ENCODE measurements around the gene UVSSA.
"Not testable (repeated sequence)": the region's sequence is repeated elsewhere in the genome, so short reads cannot be mapped to it uniquely, and the experiment has no call there.

UVSSA gene

GRCh38 chr4:1368421-1369090, 21.5 kb downstream of the UVSSA start:
- Mint-ChIP-seq H3K36me3 (peaks cover 9% of the 10 kb centered on the region), H3K4me1 (ENCODE audit: low read depth) (no peaks in the 10 kb centered on the region), H3K27ac (no peak overlapping the region), H3K4me3 (no peak overlapping the region), H3K27me3 (no peaks in the 10 kb centered on the region), H3K9me3 (ENCODE audit: low read depth) (no peaks in the 10 kb centered on the region)

GRCh38 chr4:1369091-1369450, 22.1 kb downstream of the UVSSA start:
- peaks cover 9% of the 10 kb centered on the region for H3K36me3 Mint-ChIP-seq
- no peaks in the 10 kb centered on the region for H3K9me3 Mint-ChIP-seq (ENCODE audit: low read depth)
- no peak overlapping the region for H3K27ac Mint-ChIP-seq
- no peaks in the 10 kb centered on the region for H3K27me3 Mint-ChIP-seq
- H3K4me3 Mint-ChIP-seq: no peak overlapping the region
- no peaks in the 10 kb centered on the region for H3K4me1 Mint-ChIP-seq (ENCODE audit: low read depth)

GRCh38 chr4:1369479-1370079, 22.6 kb downstream of the UVSSA start:
- Mint-ChIP-seq H3K27me3 (no peaks in the 10 kb centered on the region), H3K9me3 (ENCODE audit: low read depth) (no peaks in the 10 kb centered on the region), H3K36me3 (peaks cover 9% of the 10 kb centered on the region), H3K4me3 (no peak overlapping the region), H3K27ac (no peak overlapping the region), H3K4me1 (ENCODE audit: low read depth) (no peaks in the 10 kb centered on the region)

GRCh38 chr4:1370321-1371124, 23.5 kb downstream of the UVSSA start:
- Mint-ChIP-seq H3K27me3 (no peaks in the 10 kb centered on the region), H3K27ac (no peak overlapping the region), H3K4me3 (no peak overlapping the region), H3K36me3 (peaks cover 9% of the 10 kb centered on the region), H3K4me1 (ENCODE audit: low read depth) (no peaks in the 10 kb centered on the region), H3K9me3 (ENCODE audit: low read depth) (no peaks in the 10 kb centered on the region)

- no peaks in the 10 kb centered on the region for H3K4me1 Mint-ChIP-seq (ENCODE audit: low read depth)
- no peak overlapping the region for H3K27ac Mint-ChIP-seq
- H3K27me3 Mint-ChIP-seq: no peaks in the 10 kb centered on the region
- H3K36me3 Mint-ChIP-seq: peaks cover 9% of the 10 kb centered on the region
- H3K9me3 Mint-ChIP-seq (ENCODE audit: low read depth): no peaks in the 10 kb centered on the region
- H3K4me3 Mint-ChIP-seq: no peak overlapping the region
Measured at GRCh38 chr4:1371176-1372165, 24.5 kb downstream of the UVSSA start.

DNA sequence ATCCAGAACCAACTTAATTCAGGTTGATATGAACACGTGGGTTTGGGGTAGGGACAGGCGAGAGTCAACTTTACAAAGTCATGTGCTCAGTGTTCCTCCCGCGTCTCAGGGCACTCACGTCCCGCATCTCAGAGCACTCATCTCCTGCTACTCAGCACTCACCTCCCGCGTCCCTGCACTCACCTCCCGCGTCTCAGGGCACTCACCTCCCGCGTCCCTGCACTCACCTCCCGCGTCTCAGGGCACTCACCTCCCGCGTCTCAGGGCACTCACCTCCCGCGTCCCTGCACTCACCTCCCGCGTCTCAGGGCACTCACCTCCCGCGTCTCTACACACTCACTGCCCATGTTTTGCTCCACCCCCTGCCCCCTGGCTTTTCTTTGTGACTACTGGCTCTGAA, 25.6 kb downstream of the UVSSA start:
- H3K9me3 Mint-ChIP-seq (ENCODE audit: low read depth); H3K4me3 Mint-ChIP-seq; H3K27ac Mint-ChIP-seq; H3K36me3 Mint-ChIP-seq; H3K4me1 Mint-ChIP-seq (ENCODE audit: low read depth); H3K27me3 Mint-ChIP-seq: not testable (repeated sequence)

- no peaks in the 10 kb centered on the region for H3K27me3 Mint-ChIP-seq
- no peaks in the 10 kb centered on the region for H3K4me1 Mint-ChIP-seq (ENCODE audit: low read depth)
- no peak overlapping the region for H3K4me3 Mint-ChIP-seq
- peaks cover 9% of the 10 kb centered on the region for H3K36me3 Mint-ChIP-seq
- no peak overlapping the region for H3K27ac Mint-ChIP-seq
- no peaks in the 10 kb centered on the region for H3K9me3 Mint-ChIP-seq (ENCODE audit: low read depth)
Measured at GRCh38 chr4:1373892-1374705, 27.1 kb downstream of the UVSSA start.

GRCh38 chr4:1374706-1375045, 27.7 kb downstream of the UVSSA start:
- H3K27me3 Mint-ChIP-seq: no peaks in the 10 kb centered on the region
- H3K4me3 Mint-ChIP-seq: no peak overlapping the region
- H3K27ac Mint-ChIP-seq: no peak overlapping the region
- peaks cover 9% of the 10 kb centered on the region for H3K36me3 Mint-ChIP-seq
- no peaks in the 10 kb centered on the region for H3K4me1 Mint-ChIP-seq (ENCODE audit: low read depth)
- H3K9me3 Mint-ChIP-seq (ENCODE audit: low read depth): no peaks in the 10 kb centered on the region

DNA sequence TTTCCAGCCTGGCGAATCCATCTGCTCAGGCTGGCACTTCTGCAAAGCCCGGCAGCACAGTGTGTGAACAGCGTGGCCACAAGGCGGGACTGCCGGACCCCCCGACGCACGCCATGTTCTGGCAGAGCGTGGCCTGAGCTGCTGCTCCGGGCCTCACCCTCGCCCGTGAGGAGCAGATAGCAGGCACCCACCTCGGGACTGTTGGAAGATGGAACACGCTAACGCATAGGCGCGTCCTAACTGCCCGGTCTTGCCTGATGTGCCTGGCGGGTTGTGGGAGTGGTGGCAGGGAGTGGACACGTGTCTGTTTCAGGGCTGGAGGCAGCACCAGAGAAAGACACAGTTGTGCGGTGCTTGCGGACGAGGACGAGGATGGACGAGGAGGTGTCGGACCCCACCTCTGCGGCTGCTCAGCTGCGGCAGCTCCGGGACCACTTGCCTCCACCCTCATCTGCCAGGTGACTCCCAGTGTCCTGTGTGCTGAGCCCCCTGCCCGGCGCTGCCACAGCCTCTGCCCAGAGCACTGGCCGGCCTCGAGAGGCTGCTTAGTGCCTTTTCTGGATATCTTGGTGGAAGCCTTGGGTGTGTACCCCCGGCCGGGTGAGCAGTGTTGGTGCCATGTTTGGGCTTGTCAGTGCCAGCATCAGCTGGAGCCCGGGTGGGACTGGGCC, 28.2 kb downstream of the UVSSA start:
- no peak overlapping the region for H3K4me3 Mint-ChIP-seq
- no peak overlapping the region for H3K27ac Mint-ChIP-seq
- H3K9me3 Mint-ChIP-seq (ENCODE audit: low read depth): no peaks in the 10 kb centered on the region
- H3K4me1 Mint-ChIP-seq (ENCODE audit: low read depth): no peaks in the 10 kb centered on the region
- H3K27me3 Mint-ChIP-seq: no peaks in the 10 kb centered on the region
- peaks cover 9% of the 10 kb centered on the region for H3K36me3 Mint-ChIP-seq

DNA sequence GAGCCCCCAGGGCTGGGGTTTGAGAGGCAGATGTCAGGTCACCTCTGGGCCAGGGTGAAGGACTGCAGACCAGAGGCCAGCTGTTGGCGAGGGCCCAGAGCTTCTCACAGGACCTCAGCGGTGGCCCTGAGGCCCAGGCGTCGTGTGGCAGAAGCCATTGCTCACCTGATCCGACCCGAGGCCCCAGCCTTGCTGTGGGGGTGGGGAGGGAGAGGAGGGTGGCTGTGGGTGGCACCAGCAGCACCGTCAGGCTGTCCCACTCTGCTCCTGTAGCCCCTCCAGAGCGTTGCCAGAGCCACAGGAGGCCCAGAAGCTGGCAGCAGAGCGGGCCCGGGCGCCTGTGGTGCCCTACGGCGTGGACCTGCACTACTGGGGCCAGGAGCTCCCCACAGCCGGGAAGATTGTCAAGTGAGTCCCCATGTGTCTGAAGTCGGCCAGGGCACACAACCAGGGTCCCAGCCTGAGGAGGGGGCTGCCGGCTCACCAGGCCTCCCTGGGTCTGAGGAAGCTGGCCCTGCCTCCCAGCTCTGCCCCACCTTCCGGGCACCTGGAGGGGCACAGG, 28.8 kb downstream of the UVSSA start:
- H3K27me3 Mint-ChIP-seq: no peaks in the 10 kb centered on the region
- H3K4me3 Mint-ChIP-seq: no peak overlapping the region
- peaks cover 8% of the 10 kb centered on the region for H3K36me3 Mint-ChIP-seq
- no peak overlapping the region for H3K27ac Mint-ChIP-seq
- H3K9me3 Mint-ChIP-seq (ENCODE audit: low read depth): no peaks in the 10 kb centered on the region
- H3K4me1 Mint-ChIP-seq (ENCODE audit: low read depth): no peaks in the 10 kb centered on the region

DNA sequence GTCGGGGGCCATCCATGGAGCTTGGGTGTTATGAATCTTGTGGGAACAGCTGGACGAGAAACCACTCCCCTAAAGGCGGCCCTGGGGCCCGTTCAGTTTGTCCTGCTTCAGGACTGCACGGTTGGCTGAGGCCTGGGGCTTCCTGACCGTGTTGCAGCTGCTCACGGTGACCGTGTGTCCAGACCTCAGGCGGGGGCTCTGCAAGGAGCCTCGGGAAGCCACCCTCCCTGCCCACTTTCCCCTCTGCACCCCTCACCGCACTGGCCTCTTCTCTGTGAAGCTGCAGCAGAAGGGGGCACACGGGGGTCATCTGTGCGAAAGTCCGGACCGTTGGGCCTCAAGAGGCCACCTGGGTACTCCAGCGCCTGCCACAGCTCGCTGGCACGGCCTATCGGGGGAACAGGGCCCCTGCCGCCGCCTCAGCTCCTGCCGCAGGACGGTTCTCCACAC, 29.4 kb downstream of the UVSSA start:
- no peaks in the 10 kb centered on the region for H3K4me1 Mint-ChIP-seq (ENCODE audit: low read depth)
- no peak overlapping the region for H3K4me3 Mint-ChIP-seq
- no peaks in the 10 kb centered on the region for H3K9me3 Mint-ChIP-seq (ENCODE audit: low read depth)
- H3K27ac Mint-ChIP-seq: no peak overlapping the region
- H3K36me3 Mint-ChIP-seq: peaks cover 7% of the 10 kb centered on the region
- no peaks in the 10 kb centered on the region for H3K27me3 Mint-ChIP-seq

DNA sequence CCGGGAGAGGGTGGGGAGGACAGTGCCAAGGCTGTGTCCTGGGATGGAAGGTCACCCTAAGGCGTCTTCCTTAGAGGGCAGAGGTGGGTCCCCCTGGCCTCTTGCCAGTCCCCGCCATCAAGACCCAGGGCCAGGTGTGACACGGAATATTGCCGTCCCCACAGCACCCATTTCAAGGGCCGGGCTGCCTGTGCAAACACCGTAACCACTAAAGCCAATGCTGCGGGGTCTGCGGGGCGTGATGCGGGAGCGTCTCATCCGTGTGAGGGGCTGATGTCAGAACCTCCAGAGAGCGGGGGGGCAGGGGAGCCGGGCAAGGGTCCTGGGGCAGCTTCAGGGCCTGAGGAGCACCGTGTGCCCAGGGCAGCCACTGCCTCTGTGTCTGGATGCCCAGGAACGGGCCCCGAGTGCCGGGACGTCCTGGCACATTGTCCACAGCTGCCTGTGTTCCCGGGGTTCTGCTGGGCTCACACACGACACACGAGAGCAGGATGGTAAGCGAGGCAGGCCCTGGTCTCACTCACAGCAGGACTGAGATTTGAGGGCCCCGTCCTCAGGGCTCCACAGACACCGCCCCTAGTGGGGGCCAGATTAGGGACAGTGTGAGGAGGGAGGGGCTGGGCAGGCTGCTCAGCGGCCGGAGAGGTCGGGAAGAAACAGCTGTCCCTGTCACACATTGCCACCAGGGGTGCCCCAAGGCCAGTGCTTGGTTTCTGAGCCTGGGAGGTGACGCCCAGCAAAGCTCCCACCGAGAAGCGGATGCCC, 30.0 kb downstream of the UVSSA start:
- no peaks in the 10 kb centered on the region for H3K27me3 Mint-ChIP-seq
- H3K27ac Mint-ChIP-seq: no peak overlapping the region
- no peaks in the 10 kb centered on the region for H3K9me3 Mint-ChIP-seq (ENCODE audit: low read depth)
- peaks cover 6% of the 10 kb centered on the region for H3K36me3 Mint-ChIP-seq
- no peaks in the 10 kb centered on the region for H3K4me1 Mint-ChIP-seq (ENCODE audit: low read depth)
- no peak overlapping the region for H3K4me3 Mint-ChIP-seq
